H1 (cell line): ENCODE results near the gene ATM. TPM values are rescaled to one million over a fixed set of nuclear protein-coding genes. Genes with fewer than 3 reads are reported as not detected.

ENCODE experiments used
- CTCF ChIA-PET: fragments of 300-600 bp; sonication (Branson Sonifier 250); formaldehyde crosslinking; loops from one replicate; lab custom pipeline; 2021; ENCODE audit not compliant: partially characterized antibody; lab: Charles Lee
- POLR2A ChIA-PET: fragments of 300-600 bp; sonication (Branson Sonifier 250); formaldehyde crosslinking; loops from one replicate; lab custom pipeline; 2021; ENCODE audit warnings: inconsistent platforms; ENCODE audit not compliant: partially characterized antibody; lab: Charles Lee
- DNase-seq, 2 experiments: peaks; one replicate each; pipeline versions ENCODE4 v3.0.0 to v3.0.0-alpha.2; 2010 to 2022; ENCODE audit warnings: low spot score in 2 of 2, low read depth in 1 of 2, mixed read lengths in 1 of 2
- FAIRE-seq: peaks from 2 replicates; lab custom pipeline; 2011; peaks lifted over from hg19 to GRCh38; lab: Jason Lieb, UNC
- H2AFZ ChIP-seq: 2 replicates; pipeline ENCODE4 v1.8.1; 2012; ENCODE audit warnings: low read length, inconsistent platforms
- H2AK5ac ChIP-seq: 2 replicates; pipeline ENCODE4 v1.6.1; 2013; ENCODE audit warnings: low read depth, low read length
- H2BK120ac ChIP-seq: replicated peaks from 2 replicates; pipeline ENCODE3; 2013; ENCODE audit warnings: low read depth, low read length, inconsistent platforms
- H2BK12ac ChIP-seq: 2 replicates; pipeline ENCODE4 v1.6.1; 2013; ENCODE audit warnings: low read depth, low read length
- H2BK15ac ChIP-seq: 2 replicates; pipeline ENCODE4 v1.6.1; 2013; ENCODE audit warnings: low read length
- H2BK20ac ChIP-seq: 2 replicates; pipeline ENCODE4 v1.6.1; 2013; ENCODE audit warnings: low read length
- H2BK5ac ChIP-seq: 2 replicates; pipeline ENCODE4 v1.6.1; 2013; ENCODE audit warnings: low read depth, low read length
- H3K14ac ChIP-seq: 2 replicates; pipeline ENCODE4 v1.6.1; 2013; ENCODE audit warnings: inconsistent platforms; ENCODE audit not compliant: insufficient read length
- H3K18ac ChIP-seq: 2 replicates; pipeline ENCODE4 v1.6.1; 2013; ENCODE audit warnings: low read length; ENCODE audit errors: extremely low read depth
- H3K23ac ChIP-seq: 2 replicates; pipeline ENCODE4 v1.6.1; 2013; ENCODE audit warnings: inconsistent platforms; ENCODE audit not compliant: insufficient read length
- H3K23me2 ChIP-seq: 2 replicates; pipeline ENCODE4 v1.6.1; 2013; ENCODE audit warnings: low read depth, low read length
- H3K27ac ChIP-seq: 2 replicates; pipeline ENCODE4 v1.6.1; 2011; ENCODE audit warnings: low read depth, low read length, inconsistent platforms
- H3K27me3 ChIP-seq, 4 experiments: replicated peaks in 1 of 4; 1 replicate in 1 of 4; 2 replicates in 3 of 4; pipeline versions ENCODE4 v1.6.1 to v1.8.1; 2011 to 2013; ENCODE audit warnings: low read length in 3 of 4, mild to moderate bottlenecking in 3 of 4, inconsistent platforms in 2 of 4, mixed read lengths in 2 of 4, moderate library complexity in 1 of 4; ENCODE audit not compliant: control insufficient read depth in 3 of 4, insufficient read depth in 3 of 4; ENCODE audit errors: extremely low read depth in 1 of 4
- H3K36me3 ChIP-seq, 4 experiments: 2 replicates each; pipeline versions ENCODE4 v1.6.1 to v1.8.1; 2011 to 2013; ENCODE audit warnings: mild to moderate bottlenecking in 4 of 4, low read length in 3 of 4, moderate library complexity in 2 of 4, control low read depth in 1 of 4, inconsistent platforms in 1 of 4; ENCODE audit not compliant: insufficient read depth in 4 of 4, control insufficient read depth in 2 of 4
- H3K4ac ChIP-seq: replicated peaks from 2 replicates; pipeline ENCODE3; 2013; ENCODE audit warnings: low read length, low read depth, mixed read lengths, inconsistent platforms; ENCODE audit not compliant: insufficient read length
- H3K4me1 ChIP-seq, 4 experiments: replicated peaks in 1 of 4; 1 replicate in 1 of 4; 2 replicates in 3 of 4; pipeline versions ENCODE4 v1.6.1 to v1.8.1; 2011 to 2013; ENCODE audit warnings: low read length in 3 of 4, inconsistent platforms in 2 of 4, mixed read lengths in 1 of 4; ENCODE audit not compliant: insufficient read depth in 4 of 4, control insufficient read depth in 3 of 4
- H3K4me2 ChIP-seq, 2 experiments: 2 replicates each; pipeline versions ENCODE4 v1.6.1 to v1.8.1; 2011 to 2013; ENCODE audit warnings: low read depth in 2 of 2, low read length in 2 of 2, control low read depth in 1 of 2, inconsistent platforms in 1 of 2, mild to moderate bottlenecking in 1 of 2; ENCODE audit not compliant: insufficient read depth in 1 of 2
- H3K4me3 ChIP-seq, 4 experiments: fragments of 200-600, 300-600 bp in 1 of 4; sonication (generic), shearing (Covaris generic), sonication (Bioruptor Twin) in 1 of 4; 2 replicates each; pipeline versions ENCODE4 v1.5.1 to v1.8.1; 2011 to 2016; ENCODE audit warnings: low read length in 4 of 4, low read depth in 3 of 4, control low read depth in 2 of 4, inconsistent platforms in 2 of 4, mild to moderate bottlenecking in 2 of 4, mixed read lengths in 1 of 4, moderate library complexity in 1 of 4; ENCODE audit not compliant: insufficient read depth in 2 of 4; ENCODE audit errors: extremely low read depth in 1 of 4
- H3K56ac ChIP-seq: replicated peaks from 2 replicates; pipeline ENCODE3; 2013; ENCODE audit warnings: low read depth, mild to moderate bottlenecking, mixed read lengths, low read length, inconsistent platforms; ENCODE audit not compliant: insufficient read length
- H3K79me1 ChIP-seq: 2 replicates; pipeline ENCODE4 v1.6.1; 2013; ENCODE audit warnings: low read depth, low read length, control low read depth
- H3K79me2 ChIP-seq, 2 experiments: 2 replicates each; pipeline versions ENCODE4 v1.6.1 to v1.8.1; 2012 to 2013; ENCODE audit warnings: low read length in 2 of 2, mild to moderate bottlenecking in 2 of 2, inconsistent platforms in 1 of 2; ENCODE audit not compliant: insufficient read depth in 2 of 2, control insufficient read depth in 1 of 2
- H3K9ac ChIP-seq, 4 experiments: replicated peaks in 1 of 4; 1 replicate in 1 of 4; 2 replicates in 3 of 4; pipeline versions ENCODE4 v1.6.1 to v1.8.1; 2011 to 2013; ENCODE audit warnings: low read depth in 3 of 4, low read length in 3 of 4, control low read depth in 2 of 4, mild to moderate bottlenecking in 2 of 4, moderate library complexity in 2 of 4, inconsistent platforms in 1 of 4; ENCODE audit errors: extremely low read depth in 1 of 4
- H3K9me3 ChIP-seq, 2 experiments: 2 replicates each; pipeline versions ENCODE4 v1.6.1 to v1.8.1; 2012 to 2013; ENCODE audit warnings: mild to moderate bottlenecking in 2 of 2, moderate library complexity in 2 of 2, control low read depth in 1 of 2, inconsistent platforms in 1 of 2, low read depth in 1 of 2, low read length in 1 of 2, mixed read lengths in 1 of 2; ENCODE audit not compliant: insufficient read depth in 2 of 2
- H4K20me1 ChIP-seq, 2 experiments: replicated peaks in 1 of 2; 2 replicates each; pipeline versions ENCODE3 to v1.8.1; 2011 to 2013; ENCODE audit warnings: inconsistent platforms in 2 of 2, low read length in 2 of 2, mild to moderate bottlenecking in 1 of 2; ENCODE audit not compliant: insufficient read depth in 2 of 2, control insufficient read depth in 1 of 2
- H4K5ac ChIP-seq: 2 replicates; pipeline ENCODE4 v1.6.1; 2013; ENCODE audit warnings: low read length, low read depth, mixed read lengths, inconsistent platforms; ENCODE audit not compliant: insufficient read length
- H4K8ac ChIP-seq: 2 replicates; pipeline ENCODE4 v1.8.0; 2013; ENCODE audit warnings: mild to moderate bottlenecking, moderate library complexity, low read length, inconsistent platforms; ENCODE audit not compliant: insufficient read depth; ENCODE audit errors: extremely low read depth
- H4K91ac ChIP-seq: replicated peaks from 2 replicates; pipeline ENCODE3; 2013; ENCODE audit warnings: low read length, mixed read lengths, inconsistent platforms; ENCODE audit not compliant: insufficient read length
- BACH1 ChIP-seq: IDR thresholded peaks from 2 replicates; pipeline ENCODE4 v1.6.1; 2012; ENCODE audit warnings: low read length, improper control_type of control experiment
- BCL11A ChIP-seq, 2 experiments: IDR thresholded peaks; one replicate each; pipeline ENCODE4 v1.6.1; 2011; ENCODE audit warnings: low read depth in 2 of 2, low read length in 2 of 2, mild to moderate bottlenecking in 2 of 2
- BRCA1 ChIP-seq: IDR thresholded peaks from 2 replicates; pipeline ENCODE4 v1.6.1; 2012; ENCODE audit warnings: low read depth, low read length, improper control_type of control experiment
- CHD1 ChIP-seq: IDR thresholded peaks from 2 replicates; pipeline ENCODE4 v1.6.1; 2012; ENCODE audit warnings: low read depth, low read length, improper control_type of control experiment
- EZH2 ChIP-seq: fragments of 200-600 bp; sonication (generic); IDR thresholded peaks from 2 replicates; pipeline ENCODE4 v1.7.1; 2012; ENCODE audit warnings: low read depth, mild to moderate bottlenecking, moderate library complexity, low read length, inconsistent platforms; ENCODE audit not compliant: severe bottlenecking
- JUND ChIP-seq: IDR thresholded peaks from 2 replicates; pipeline ENCODE4 v1.6.1; 2011; ENCODE audit warnings: mild to moderate bottlenecking, improper control_type of control experiment, low read length
- KDM4A ChIP-seq: IDR thresholded peaks from one replicate; pipeline ENCODE4 v1.7.1; 2012; ENCODE audit warnings: low read depth, mild to moderate bottlenecking, moderate library complexity, low read length, inconsistent platforms; ENCODE audit not compliant: severe bottlenecking
- MAFK ChIP-seq: IDR thresholded peaks from 2 replicates; pipeline ENCODE4 v1.6.1; 2012; ENCODE audit warnings: low read depth, mild to moderate bottlenecking, improper control_type of control experiment, low read length
- POU5F1 ChIP-seq: IDR thresholded peaks from 2 replicates; pipeline ENCODE4 v1.6.1; 2011; ENCODE audit warnings: low read depth, mild to moderate bottlenecking, low read length, moderate library complexity
- RBBP5 ChIP-seq: IDR thresholded peaks from 2 replicates; pipeline ENCODE4 v1.7.1; 2012; ENCODE audit warnings: low read depth, mild to moderate bottlenecking, inconsistent platforms, low read length, moderate library complexity, borderline replicate concordance
- RXRA ChIP-seq: IDR thresholded peaks from 2 replicates; pipeline ENCODE4 v1.6.1; 2011; ENCODE audit warnings: low read depth, mild to moderate bottlenecking, low read length, moderate library complexity; ENCODE audit not compliant: insufficient read depth
- SIX5 ChIP-seq: IDR thresholded peaks from 2 replicates; pipeline ENCODE4 v1.6.1; 2011; ENCODE audit warnings: mild to moderate bottlenecking, low read depth, low read length
- ZNF274 ChIP-seq: IDR thresholded peaks from 2 replicates; pipeline ENCODE4 v1.7.0; 2012; ENCODE audit warnings: low read length, borderline replicate concordance; ENCODE audit errors: extremely low read depth
- WGBS, 2 experiments: shearing (Covaris generic) in 1 of 2; methylation state at CpG; one replicate each; pipeline versions ENCODE4 v1.1.6 to v1.1.7; 2013 to 2015; ENCODE audit warnings: low lambda C conversion rate in 2 of 2, mixed read lengths in 2 of 2, inconsistent platforms in 1 of 2, low coverage in 1 of 2, missing lambda C conversion rate in 1 of 2; ENCODE audit not compliant: insufficient replicate concordance in 2 of 2, insufficient coverage in 1 of 2, insufficient read length in 1 of 2; ENCODE audit errors: extremely low coverage in 1 of 2, missing lambda C conversion rate in 1 of 2; 5-methylcytosine and 5-hydroxymethylcytosine counted together
- polyA plus RNA-seq, 7 experiments: library from polyadenylated mRNA; depleted of rRNA in 3 of 7; stranded (reverse) in 5 of 7; unstranded in 2 of 7; fragments of >200 nt in 5 of 7; fragments of 200-250 nt in 2 of 7; gene quantifications; 1 replicate in 5 of 7; 2 replicates in 1 of 7; 4 replicates in 1 of 7; pipeline versions ENCODE4 v1.2.1 to v1.2.3, GENCODE V29; 2011 to 2013; ENCODE audit warnings: missing spikeins in 2 of 7, mixed read lengths in 2 of 7
- total RNA-seq: library from RNA; stranded (reverse); fragmentation: NEBNext Ultra II Directional; extraction: Animal tissue kit (Norgen Biotek cat#: 25700); gene quantifications from 2 replicates; pipeline ENCODE4 v1.2.1, GENCODE V29; 2021

ATM gene
- total and polyA plus RNA-seq, 2 of the 8 experiments (the other 6 are each of a cell fraction or from before 2014, with no cell fraction given) = 14.9 to 55.4 TPM

GRCh38 chr11:108203075-108203474 is 19.8 kb upstream of the ATM start:
- CTCF ChIA-PET = no interaction called here
- no peak overlapping the region for H3K4ac ChIP-seq
- 86% methylated on average over 2 of the region's 2 CpGs; no CpG with 5 or more reads in 1 of the 2 experiments for WGBS, 2 experiments

More at GRCh38 chr11:108203075-108203474, 19.8 kb upstream of the ATM start:
- H2AK5ac ChIP-seq = no peak overlapping the region
- H3K27me3 ChIP-seq = no peaks in the 10 kb centered on the region
- no peak overlapping the region for H3K27ac ChIP-seq
- H2BK15ac ChIP-seq = no peak overlapping the region
- TF ChIP-seq EZH2 (no peak), POU5F1 (no peak), BCL11A (IDR thresholded peaks at IDR 0.05; ENCODE audit: low read depth in 2 of 2, low read length in 2 of 2) (no peak), RXRA (no peak), RBBP5 (no peak), CHD1 (no peak), ZNF274 (no peak), BACH1 (no peak), JUND (no peak), MAFK (no peak), KDM4A (no peak), SIX5 (no peak), BRCA1 (no peak)
- no peak overlapping the region for H4K5ac ChIP-seq
- H3K36me3 ChIP-seq = peaks cover 0 to 46% (median 6%) of the 10 kb centered on the region in 4 experiments; a peak in 5 of 8 replicates
- H3K79me1 ChIP-seq = peaks cover 17% of the 10 kb centered on the region; the same call in 1 of the 2 replicates
- DNase-seq = no peak
- no peaks in the 10 kb centered on the region for H3K23me2 ChIP-seq
- no peak overlapping the region for H3K56ac ChIP-seq
- POLR2A ChIA-PET = interaction anchor here (1.0 to 2.3 kb wide), 2 partner anchors 12 to 20 kb away, joined by 4 to 11 read pairs; partner anchors contain the start of genes ATM and NPAT
- no peak for FAIRE-seq
- H3K14ac ChIP-seq = no peak overlapping the region
- H4K20me1 ChIP-seq = peaks cover 7 to 9% of the 10 kb centered on the region in 2 experiments
- H3K4me2 ChIP-seq = no peak overlapping the region
- H3K9me3 ChIP-seq = no peaks in the 10 kb centered on the region
- H3K4me3 ChIP-seq = no peak overlapping the region
- no peak overlapping the region for H4K91ac ChIP-seq
- H2BK5ac ChIP-seq = no peak overlapping the region
- no peak overlapping the region for H3K9ac ChIP-seq
- no peak overlapping the region for H3K18ac ChIP-seq
- no peak overlapping the region for H4K8ac ChIP-seq
- H2BK120ac ChIP-seq = no peak overlapping the region
- no peak overlapping the region for H3K23ac ChIP-seq
- H2BK20ac ChIP-seq = no peak overlapping the region
- H2BK12ac ChIP-seq = no peak overlapping the region
- no peak overlapping the region for H2AFZ ChIP-seq
- H3K4me1 ChIP-seq = peaks cover 0 to 9% (median 2%) of the 10 kb centered on the region in 4 experiments; a peak in 2 of 7 replicates
- H3K79me2 ChIP-seq = peaks cover 3 to 93% of the 10 kb centered on the region in 2 experiments; a peak in 3 of 4 replicates
